Jurkat, Clone E6-1 (cell line): ENCODE data around the gene PPP3CB.
"Not testable (repeated sequence)": the region's sequence is repeated elsewhere in the genome, so short reads cannot be mapped to it uniquely, and the experiment has no call there.

Experiments used
- DNase-seq: peaks from one replicate; pipeline ENCODE4 v3.0.0-alpha.2; 2011; ENCODE audit warnings: low read depth, low spot score
- H3K4me3 ChIP-seq: 2 replicates; pipeline ENCODE4 v1.5.1; 2011; ENCODE audit warnings: mild to moderate bottlenecking, low read length, control low read depth, moderate library complexity

PPP3CB gene

DNA sequence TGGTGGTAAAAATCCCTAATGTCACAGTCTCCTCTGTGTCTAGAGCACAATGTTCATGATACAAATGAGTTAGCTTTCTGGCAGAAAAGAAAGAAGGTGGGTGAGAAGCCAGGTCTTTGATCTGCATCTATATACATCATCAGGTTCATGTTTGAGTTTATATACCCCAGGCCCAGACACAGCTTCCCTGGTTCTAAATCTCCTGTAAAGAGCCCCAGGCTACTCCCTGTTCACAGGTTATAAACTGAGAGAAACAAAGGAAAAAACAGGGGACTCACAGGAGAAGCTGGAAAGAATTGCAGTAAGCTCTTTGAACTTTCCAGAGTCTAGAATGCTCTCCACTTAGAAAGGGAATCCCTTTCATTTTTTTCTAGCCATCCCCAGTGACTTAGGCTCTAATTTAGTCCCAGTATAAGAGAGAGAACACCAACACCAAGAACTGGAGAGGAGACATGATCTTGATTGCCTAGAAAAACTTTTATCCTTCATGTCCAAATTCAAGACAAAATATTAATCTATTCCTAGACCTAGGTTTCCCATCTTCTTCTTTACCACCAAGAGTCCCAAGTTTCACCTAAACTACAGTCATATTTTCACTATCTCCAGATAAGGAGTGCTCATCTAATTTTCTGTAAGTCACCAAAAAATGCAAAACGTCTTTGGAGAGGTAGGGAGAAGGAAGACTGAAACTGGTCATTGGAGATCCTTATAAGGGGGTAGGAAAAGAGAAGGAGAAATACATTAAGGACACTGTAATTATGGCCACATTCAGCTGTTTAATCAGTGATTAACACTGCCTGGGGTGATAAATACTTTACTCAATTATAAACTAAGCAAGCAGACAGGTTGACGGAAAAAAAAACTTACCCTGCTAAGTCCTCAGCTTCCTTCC, 62.9 kb downstream of the PPP3CB start:
- H3K4me3 ChIP-seq = no peak overlapping the region
- no peak for DNase-seq

DNA sequence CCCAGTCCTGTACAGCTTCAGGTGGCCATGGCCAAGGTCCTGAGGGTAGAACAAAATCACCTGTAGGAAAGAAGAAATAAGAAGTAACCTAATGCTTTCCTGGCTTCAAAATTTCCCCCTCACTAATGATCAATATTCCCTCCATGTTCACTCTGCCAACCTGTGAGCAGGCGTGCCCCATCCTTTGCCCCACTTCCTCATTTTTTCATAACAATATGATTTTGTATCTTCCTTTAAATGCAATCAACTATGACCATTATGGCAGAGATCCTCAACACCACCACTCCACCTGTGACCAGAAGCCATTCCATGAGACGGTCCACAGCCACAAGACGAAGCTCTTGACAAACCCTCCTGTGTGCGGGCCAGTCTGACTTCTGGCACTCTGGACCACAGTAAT, 69.5 kb downstream of the PPP3CB start:
- no peak overlapping the region for H3K4me3 ChIP-seq
- DNase-seq = no peak

- DNase-seq = no peak
- H3K4me3 ChIP-seq = no peak overlapping the region
Measured at GRCh38 chr10:73424478-73424877, 71.3 kb downstream of the PPP3CB start.

- no peak for DNase-seq
- no peak overlapping the region for H3K4me3 ChIP-seq
Measured at GRCh38 chr10:73423309-73423708, 72.5 kb downstream of the PPP3CB start.

- no peak for DNase-seq
Measured at GRCh38 chr10:73416571-73416970, 79.3 kb downstream of the PPP3CB start.

DNA sequence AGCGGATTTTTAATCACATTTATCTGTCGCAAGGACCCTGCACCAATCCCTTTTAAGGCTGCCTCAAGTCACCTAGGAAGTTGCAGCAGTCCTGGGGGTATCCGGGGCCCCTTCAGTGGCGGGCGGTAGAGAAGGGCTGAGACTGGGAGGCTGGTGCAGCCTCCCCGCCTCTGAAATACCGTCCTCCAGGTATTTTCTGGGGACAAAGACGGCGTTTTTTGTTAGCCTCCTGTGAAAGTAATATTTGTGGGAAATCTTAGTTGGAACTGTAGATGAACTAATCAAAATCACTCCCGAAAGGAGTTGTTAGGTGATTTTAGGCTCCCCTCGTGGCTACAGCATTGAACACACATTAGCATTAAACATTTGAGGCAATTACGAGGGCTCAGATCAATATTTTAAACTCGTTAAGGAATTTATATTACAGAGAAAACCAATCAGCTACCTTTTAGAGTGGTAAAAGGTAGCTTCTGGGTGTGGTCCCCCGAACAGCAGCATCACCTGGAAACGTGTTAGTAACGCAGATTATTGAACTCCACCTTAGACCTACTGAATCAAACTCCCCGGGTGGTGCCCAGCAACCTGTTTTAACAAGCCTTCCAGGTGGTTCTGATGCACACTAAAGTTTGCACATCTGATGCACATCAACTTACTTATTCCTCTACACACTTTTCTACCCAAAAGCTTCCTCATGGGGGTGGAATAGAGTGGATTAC, 81.4 kb downstream of the PPP3CB start:
- DNase-seq = no peak
- H3K4me3 ChIP-seq = peak overlapping the region; percentile 91

More at GRCh38 chr10:73416571-73416970, 79.3 kb downstream of the PPP3CB start:
- H3K4me3 ChIP-seq = no peak overlapping the region

GRCh38 chr10:73413528-73414229, 82.1 kb downstream of the PPP3CB start, which contains the start of gene ANXA7:
ANXA7 (minus strand) TSS chr10:73414058; CDS start chr10:73400856, 13,202 bp downstream.
- DNase-seq = peak; percentile 76
- H3K4me3 ChIP-seq = peak within 1 kb of the TSS; percentile 91

GRCh38 chr10:73413108-73413527, 82.7 kb downstream of the PPP3CB start:
- no peak for DNase-seq
- H3K4me3 ChIP-seq = peak overlapping the region; percentile 91

GRCh38 chr10:73410897-73411296, 84.9 kb downstream of the PPP3CB start:
- H3K4me3 ChIP-seq = no peak overlapping the region
- DNase-seq = no peak

DNA sequence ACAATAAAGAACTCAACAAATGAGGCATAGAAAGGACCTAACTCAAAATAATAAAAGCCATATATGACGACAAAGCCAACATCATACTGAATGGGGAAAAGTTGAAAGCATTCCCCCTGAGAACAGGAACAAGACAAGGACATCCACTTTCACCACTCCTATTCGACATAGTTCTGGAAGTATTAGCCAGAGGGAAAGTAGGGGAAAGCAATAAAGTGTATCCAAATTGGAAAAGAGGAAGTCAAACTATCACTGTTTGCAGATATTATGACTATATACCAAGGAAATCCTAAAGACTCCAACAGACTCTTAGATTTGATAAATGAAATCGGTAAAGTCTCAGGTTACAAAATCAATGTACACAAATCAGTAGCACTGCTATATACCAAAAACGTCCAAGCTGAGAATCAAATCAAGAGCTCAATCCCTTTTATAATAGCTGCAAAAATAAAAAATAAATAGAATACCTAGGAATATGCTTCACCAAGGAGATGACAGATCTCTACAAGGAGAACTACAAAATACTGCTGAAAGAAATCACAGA, 86.8 kb downstream of the PPP3CB start:
- no peak for DNase-seq
- H3K4me3 ChIP-seq = no peak overlapping the region

- no peak overlapping the region for H3K4me3 ChIP-seq
- DNase-seq = no peak
Measured at GRCh38 chr10:73408061-73408460, 87.8 kb downstream of the PPP3CB start.

- no peak for DNase-seq
- no peak overlapping the region for H3K4me3 ChIP-seq
Measured at GRCh38 chr10:73407495-73407894, 88.3 kb downstream of the PPP3CB start.

DNA sequence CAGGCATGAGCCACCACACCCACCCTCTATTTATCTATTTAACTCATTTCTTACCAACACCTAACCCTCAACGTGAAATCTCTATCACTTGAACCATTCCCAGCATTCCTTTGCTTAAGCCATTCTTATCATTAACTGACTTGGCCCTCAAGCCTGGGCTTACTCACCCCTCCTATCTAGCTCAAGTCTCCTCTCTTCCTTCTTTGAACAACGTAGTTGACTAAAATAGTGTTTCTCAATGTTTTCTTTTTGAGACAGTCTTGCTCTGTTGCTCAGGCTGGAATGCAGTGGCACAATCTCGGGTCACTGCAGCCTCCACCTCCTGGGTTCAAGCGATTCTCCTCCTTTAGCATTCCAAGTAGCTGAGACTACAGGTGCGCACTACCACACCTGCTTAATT, 89.0 kb downstream of the PPP3CB start:
- no peak for DNase-seq
- no peak overlapping the region for H3K4me3 ChIP-seq

- DNase-seq = no peak
- H3K4me3 ChIP-seq = no peak overlapping the region
Measured at GRCh38 chr10:73405556-73405955, 90.3 kb downstream of the PPP3CB start.

DNA sequence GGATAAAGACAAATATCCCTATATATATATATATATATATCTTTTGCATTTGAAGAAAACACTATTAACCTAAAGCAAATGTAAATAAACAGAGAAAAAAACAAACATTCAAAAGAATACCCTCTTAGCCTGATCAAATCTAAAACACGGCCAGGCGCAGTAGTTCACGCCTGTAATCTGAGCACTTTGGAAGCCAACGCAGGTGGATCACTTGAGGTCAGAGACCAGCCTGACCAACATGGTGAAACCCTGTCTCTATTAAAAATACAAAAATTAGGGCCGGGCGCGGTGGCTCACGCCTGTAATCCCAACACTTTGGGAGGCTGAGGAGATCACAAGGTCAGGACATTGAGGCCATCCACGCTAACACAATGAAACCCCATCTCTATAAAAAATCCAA, 91.1 kb downstream of the PPP3CB start:
- H3K4me3 ChIP-seq = no peak overlapping the region
- DNase-seq = no peak

DNA sequence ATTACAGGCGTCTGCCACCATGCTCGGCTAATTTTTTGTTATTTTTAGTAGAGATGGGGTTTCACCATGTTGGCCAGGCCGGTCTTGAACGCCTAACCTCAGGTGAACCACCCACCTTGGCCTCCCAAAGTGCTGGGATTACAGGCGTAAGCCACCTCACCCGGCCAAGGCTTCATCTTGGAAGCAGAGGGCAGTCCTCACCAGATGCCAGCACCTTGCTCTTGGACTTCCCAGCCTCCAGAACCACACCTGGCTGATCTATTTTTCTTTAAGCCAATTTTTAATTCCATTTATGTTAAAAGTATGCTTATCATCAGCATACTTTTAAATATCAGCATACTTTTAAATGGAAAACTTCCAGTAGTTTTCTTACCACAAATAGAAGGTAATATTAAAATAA, 94.2 kb downstream of the PPP3CB start:
- no peak overlapping the region for H3K4me3 ChIP-seq
- DNase-seq = no peak

- no peak overlapping the region for H3K4me3 ChIP-seq
- DNase-seq = no peak
Measured at GRCh38 chr10:73399063-73399462, 96.8 kb downstream of the PPP3CB start.

- DNase-seq = no peak
Measured at GRCh38 chr10:73398024-73398423, 97.8 kb downstream of the PPP3CB start.

DNA sequence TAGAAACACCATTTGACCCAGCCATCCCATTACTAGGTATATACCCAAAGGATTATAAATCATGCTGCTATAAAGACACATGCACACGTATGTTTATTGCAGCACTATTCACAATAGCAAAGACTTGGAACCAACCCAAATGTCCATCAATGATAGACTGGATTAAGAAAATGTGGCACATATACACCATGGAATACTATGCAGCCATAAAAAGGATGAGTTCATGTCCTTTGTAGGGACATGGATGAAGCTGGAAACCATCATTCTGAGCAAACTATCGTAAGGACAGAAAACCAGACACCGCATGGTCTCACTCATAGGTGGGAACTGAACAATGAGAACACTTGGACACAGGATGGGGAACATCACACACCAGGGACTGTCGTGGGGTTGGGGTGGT, 101.5 kb downstream of the PPP3CB start:
- DNase-seq, H3K4me3 ChIP-seq: not testable (repeated sequence)

More at GRCh38 chr10:73398024-73398423, 97.8 kb downstream of the PPP3CB start:
- no peak overlapping the region for H3K4me3 ChIP-seq
